DMS 273 (cell line): Measurements from ENCODE around the gene DECR2.
"Not testable (repeated sequence)": the region's sequence is repeated elsewhere in the genome, so short reads cannot be mapped to it uniquely, and the experiment has no call there.

Source experiments
- DNase-seq: peaks from one replicate; lab custom pipeline; 2025; ENCODE audit not compliant: unreplicated experiment; lab: John Stamatoyannopoulos, UW

Gene DECR2

GRCh38 chr16:399340-400019, 2.2 kb upstream of the DECR2 start:
- DNase-seq = no peak

GRCh38 chr16:400061-400591, 1.6 kb upstream of the DECR2 start:
- DNase-seq = peak; percentile 75

GRCh38 chr16:404971-405486, 3.3 kb downstream of the DECR2 start:
- DNase-seq = no peak

- no peak for DNase-seq
Observed at GRCh38 chr16:405548-406506, 4.1 kb downstream of the DECR2 start.

GRCh38 chr16:407253-407652, 5.6 kb downstream of the DECR2 start:
- no peak for DNase-seq

- no peak for DNase-seq
Observed at GRCh38 chr16:410516-411178, 9.0 kb downstream of the DECR2 start.

GRCh38 chr16:411576-412265, 10.0 kb downstream of the DECR2 start:
- DNase-seq = no peak

- DNase-seq = no peak
Observed at GRCh38 chr16:414395-415169, 12.9 kb downstream of the DECR2 start.

- DNase-seq = not testable (repeated sequence)
Observed at GRCh38 chr16:415170-415498, 13.4 kb downstream of the DECR2 start.

- not testable (repeated sequence) for DNase-seq
Observed at GRCh38 chr16:422179-422578, 20.5 kb downstream of the DECR2 start.

GRCh38 chr16:424033-424622, 22.4 kb downstream of the DECR2 start:
- peak; percentile 81 for DNase-seq

- DNase-seq = peak; percentile 74
Observed at GRCh38 chr16:424623-425081, 23.0 kb downstream of the DECR2 start.

GRCh38 chr16:425082-425718, 23.5 kb downstream of the DECR2 start, which contains the start of gene RAB11FIP3:
RAB11FIP3 (plus strand) TSS chr16:425649; CDS start chr16:426007, 358 bp downstream.
- peak; percentile 92 for DNase-seq

GRCh38 chr16:425740-426114, 24.0 kb downstream of the DECR2 start:
- DNase-seq = peak; percentile 80

GRCh38 chr16:426115-426905, 24.6 kb downstream of the DECR2 start:
- peak; percentile 70 for DNase-seq

- DNase-seq = no peak
Observed at GRCh38 chr16:426906-427249, 25.2 kb downstream of the DECR2 start.

GRCh38 chr16:427250-427649, 25.6 kb downstream of the DECR2 start:
- no peak for DNase-seq

GRCh38 chr16:430904-431303, 29.2 kb downstream of the DECR2 start:
- DNase-seq = no peak
